ENCODE results near the gene ZBTB16.

DNA sequence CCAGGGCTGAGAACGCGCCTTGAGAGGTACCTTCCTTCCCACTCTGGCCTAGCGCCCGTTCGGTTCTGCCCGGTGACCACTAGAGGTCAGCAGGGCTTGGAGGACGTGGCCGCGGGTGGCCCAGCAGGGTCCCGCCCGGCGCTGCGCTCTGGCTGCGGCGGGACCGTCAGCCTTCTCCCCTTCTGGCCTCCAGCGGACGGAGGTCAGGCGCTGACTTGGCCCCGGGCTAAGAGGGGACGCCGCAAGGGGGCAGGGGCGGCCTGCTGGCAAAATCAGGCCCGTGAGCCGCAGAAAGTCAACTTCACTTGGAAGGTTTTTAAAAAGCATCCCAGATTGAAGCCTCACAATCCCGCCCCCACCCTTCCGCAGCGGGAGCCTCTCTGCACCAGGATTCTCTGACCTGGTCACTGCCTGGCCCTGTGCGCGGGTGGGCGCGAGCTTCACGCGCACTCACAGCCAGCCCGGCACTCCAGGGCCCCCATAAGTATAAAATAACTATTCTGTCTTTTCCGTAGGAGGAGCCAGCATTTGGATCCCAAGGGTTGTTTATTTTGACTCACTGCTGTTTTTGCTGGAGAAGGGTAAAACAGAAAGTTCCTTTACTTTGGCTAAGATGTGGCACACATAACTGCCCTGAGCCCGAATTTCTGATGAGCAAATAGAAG is 23.2 kb upstream of the ZBTB16 start:
- TF ChIP-seq POLR2A (IDR thresholded peaks at IDR 0.05) (no peak), EP300 (IDR thresholded peaks at IDR 0.05) (no peak)
- TF ChIP-seq, protein P1, sequence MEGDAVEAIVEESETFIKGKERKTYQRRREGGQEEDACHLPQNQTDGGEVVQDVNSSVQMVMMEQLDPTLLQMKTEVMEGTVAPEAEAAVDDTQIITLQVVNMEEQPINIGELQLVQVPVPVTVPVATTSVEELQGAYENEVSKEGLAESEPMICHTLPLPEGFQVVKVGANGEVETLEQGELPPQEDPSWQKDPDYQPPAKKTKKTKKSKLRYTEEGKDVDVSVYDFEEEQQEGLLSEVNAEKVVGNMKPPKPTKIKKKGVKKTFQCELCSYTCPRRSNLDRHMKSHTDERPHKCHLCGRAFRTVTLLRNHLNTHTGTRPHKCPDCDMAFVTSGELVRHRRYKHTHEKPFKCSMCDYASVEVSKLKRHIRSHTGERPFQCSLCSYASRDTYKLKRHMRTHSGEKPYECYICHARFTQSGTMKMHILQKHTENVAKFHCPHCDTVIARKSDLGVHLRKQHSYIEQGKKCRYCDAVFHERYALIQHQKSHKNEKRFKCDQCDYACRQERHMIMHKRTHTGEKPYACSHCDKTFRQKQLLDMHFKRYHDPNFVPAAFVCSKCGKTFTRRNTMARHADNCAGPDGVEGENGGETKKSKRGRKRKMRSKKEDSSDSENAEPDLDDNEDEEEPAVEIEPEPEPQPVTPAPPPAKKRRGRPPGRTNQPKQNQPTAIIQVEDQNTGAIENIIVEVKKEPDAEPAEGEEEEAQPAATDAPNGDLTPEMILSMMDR (IDR thresholded peaks at IDR 0.05): peak; percentile 75 to 88 (median 85)

All from ovary (tissue), 3 donors.